ENCODE data around the gene HIVEP3.

HIVEP3 gene

GRCh38 chr1:41583658-41584547 is 334.8 kb downstream of the HIVEP3 start:
- no peak for TF ChIP-seq POLR2A (IDR thresholded peaks at IDR 0.05; ENCODE audit: extremely low read depth, insufficient read length)
- no peak for TF ChIP-seq MAX (IDR thresholded peaks at IDR 0.05; ENCODE audit: low read depth, low read length)
- TF ChIP-seq CTCF (IDR thresholded peaks at IDR 0.05; ENCODE audit: low read depth, low read length), result no peak
- TF ChIP-seq MYC (IDR thresholded peaks at IDR 0.05; ENCODE audit: low read depth, low read length), result no peak
- H3K4me3 ChIP-seq (ENCODE audit: low read depth, low read length), result no peak overlapping the region
- no peak for DNase-seq (ENCODE audit: low read depth)

GRCh38 chr1:41582851-41583657 is 335.7 kb downstream of the HIVEP3 start:
- no peak overlapping the region for H3K4me3 ChIP-seq (ENCODE audit: low read depth, low read length)
- no peak for DNase-seq (ENCODE audit: low read depth)
- no peak for TF ChIP-seq POLR2A (IDR thresholded peaks at IDR 0.05; ENCODE audit: extremely low read depth, insufficient read length)
- TF ChIP-seq CTCF (IDR thresholded peaks at IDR 0.05; ENCODE audit: low read depth, low read length), result no peak
- TF ChIP-seq MYC (IDR thresholded peaks at IDR 0.05; ENCODE audit: low read depth, low read length), result no peak
- no peak for TF ChIP-seq MAX (IDR thresholded peaks at IDR 0.05; ENCODE audit: low read depth, low read length)

GRCh38 chr1:41582351-41582750 is 336.4 kb downstream of the HIVEP3 start:
- TF ChIP-seq CTCF (IDR thresholded peaks at IDR 0.05; ENCODE audit: low read depth, low read length) (no peak), MYC (IDR thresholded peaks at IDR 0.05; ENCODE audit: low read depth, low read length) (no peak), MAX (IDR thresholded peaks at IDR 0.05; ENCODE audit: low read depth, low read length) (no peak), POLR2A (IDR thresholded peaks at IDR 0.05; ENCODE audit: extremely low read depth, insufficient read length) (no peak)
- DNase-seq (ENCODE audit: low read depth), result no peak
- H3K4me3 ChIP-seq (ENCODE audit: low read depth, low read length), result no peak overlapping the region

- TF ChIP-seq MAX (IDR thresholded peaks at IDR 0.05; ENCODE audit: low read depth, low read length) (no peak), MYC (IDR thresholded peaks at IDR 0.05; ENCODE audit: low read depth, low read length) (no peak), POLR2A (IDR thresholded peaks at IDR 0.05; ENCODE audit: extremely low read depth, insufficient read length) (no peak), CTCF (IDR thresholded peaks at IDR 0.05; ENCODE audit: low read depth, low read length) (no peak)
- no peak for DNase-seq (ENCODE audit: low read depth)
- no peak overlapping the region for H3K4me3 ChIP-seq (ENCODE audit: low read depth, low read length)
Measured at GRCh38 chr1:41582004-41582325, 336.8 kb downstream of the HIVEP3 start.

- H3K4me3 ChIP-seq (ENCODE audit: low read depth, low read length), result peak overlapping the region; percentile 37
- no peak for DNase-seq (ENCODE audit: low read depth)
- TF ChIP-seq CTCF (IDR thresholded peaks at IDR 0.05; ENCODE audit: low read depth, low read length), result no peak
- TF ChIP-seq MYC (IDR thresholded peaks at IDR 0.05; ENCODE audit: low read depth, low read length), result no peak
- TF ChIP-seq POLR2A (IDR thresholded peaks at IDR 0.05; ENCODE audit: extremely low read depth, insufficient read length), result no peak
- TF ChIP-seq MAX (IDR thresholded peaks at IDR 0.05; ENCODE audit: low read depth, low read length), result no peak
Measured at GRCh38 chr1:41581216-41582003, 337.3 kb downstream of the HIVEP3 start.
